Measurements from ENCODE around the gene CACNA1S.

CACNA1S gene

GRCh38 chr1:201114245-201115131 lies 2.3 kb upstream of the CACNA1S start:
- Histone ChIP-seq H3K4me2 (ENCODE audit: low read length) (no peak overlapping the region), H3K27ac (ENCODE audit: low read depth, low read length) (no peak overlapping the region), H3K4me1 (ENCODE audit: control insufficient read depth, low read length) (no peaks in the 10 kb centered on the region), H3K4me3 (ENCODE audit: low read length) (no peak overlapping the region), H3K79me2 (ENCODE audit: control insufficient read depth, low read length) (no peaks in the 10 kb centered on the region), H3K9me2 (replicated peaks; ENCODE audit: control insufficient read depth, low read length) (no peaks in the 10 kb centered on the region), H3K27me3 (ENCODE audit: control insufficient read depth, low read length) (peaks cover 15% of the 10 kb centered on the region; the same call in 1 of the 2 replicates), H4K20me1 (ENCODE audit: control insufficient read depth, insufficient read depth, low read depth, low read length) (no peaks in the 10 kb centered on the region), H3K36me3 (ENCODE audit: control insufficient read depth, low read length) (no peaks in the 10 kb centered on the region), H3K9me3 (ENCODE audit: control insufficient read depth, insufficient read depth, low read length) (no peaks in the 10 kb centered on the region), H3F3A (ENCODE audit: control insufficient read depth, insufficient read depth) (no peaks in the 10 kb centered on the region)
- TF ChIP-seq EZH2phosphoT487 (IDR thresholded peaks at IDR 0.05; ENCODE audit: borderline replicate concordance, low read length) = no peak
- TF ChIP-seq, protein P1, sequence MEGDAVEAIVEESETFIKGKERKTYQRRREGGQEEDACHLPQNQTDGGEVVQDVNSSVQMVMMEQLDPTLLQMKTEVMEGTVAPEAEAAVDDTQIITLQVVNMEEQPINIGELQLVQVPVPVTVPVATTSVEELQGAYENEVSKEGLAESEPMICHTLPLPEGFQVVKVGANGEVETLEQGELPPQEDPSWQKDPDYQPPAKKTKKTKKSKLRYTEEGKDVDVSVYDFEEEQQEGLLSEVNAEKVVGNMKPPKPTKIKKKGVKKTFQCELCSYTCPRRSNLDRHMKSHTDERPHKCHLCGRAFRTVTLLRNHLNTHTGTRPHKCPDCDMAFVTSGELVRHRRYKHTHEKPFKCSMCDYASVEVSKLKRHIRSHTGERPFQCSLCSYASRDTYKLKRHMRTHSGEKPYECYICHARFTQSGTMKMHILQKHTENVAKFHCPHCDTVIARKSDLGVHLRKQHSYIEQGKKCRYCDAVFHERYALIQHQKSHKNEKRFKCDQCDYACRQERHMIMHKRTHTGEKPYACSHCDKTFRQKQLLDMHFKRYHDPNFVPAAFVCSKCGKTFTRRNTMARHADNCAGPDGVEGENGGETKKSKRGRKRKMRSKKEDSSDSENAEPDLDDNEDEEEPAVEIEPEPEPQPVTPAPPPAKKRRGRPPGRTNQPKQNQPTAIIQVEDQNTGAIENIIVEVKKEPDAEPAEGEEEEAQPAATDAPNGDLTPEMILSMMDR (IDR thresholded peaks at IDR 0.05; ENCODE audit: low read depth, low read length, poor library complexity, severe bottlenecking) = peak; percentile 69

- Histone ChIP-seq H3K27me3 (ENCODE audit: control insufficient read depth, low read length) (peaks cover 8% of the 10 kb centered on the region; the same call in 1 of the 2 replicates), H3K27ac (ENCODE audit: low read depth, low read length) (no peak overlapping the region), H3K4me1 (ENCODE audit: control insufficient read depth, low read length) (no peaks in the 10 kb centered on the region), H3K9me2 (replicated peaks; ENCODE audit: control insufficient read depth, low read length) (no peaks in the 10 kb centered on the region), H3K36me3 (ENCODE audit: control insufficient read depth, low read length) (no peaks in the 10 kb centered on the region), H3K4me3 (ENCODE audit: low read length) (no peak overlapping the region), H3F3A (ENCODE audit: control insufficient read depth, insufficient read depth) (no peaks in the 10 kb centered on the region), H3K79me2 (ENCODE audit: control insufficient read depth, low read length) (no peaks in the 10 kb centered on the region), H3K9me3 (ENCODE audit: control insufficient read depth, insufficient read depth, low read length) (no peaks in the 10 kb centered on the region), H3K4me2 (ENCODE audit: low read length) (no peak overlapping the region), H4K20me1 (ENCODE audit: control insufficient read depth, insufficient read depth, low read depth, low read length) (no peaks in the 10 kb centered on the region)
- TF ChIP-seq, protein P1 (IDR thresholded peaks at IDR 0.05; ENCODE audit: low read depth, low read length, poor library complexity, severe bottlenecking) = no peak
Observed at GRCh38 chr1:201113451-201114244, 1.4 kb upstream of the CACNA1S start.

- H3K79me2 ChIP-seq (ENCODE audit: control insufficient read depth, low read length) = no peaks in the 10 kb centered on the region
- H3K9me3 ChIP-seq (ENCODE audit: control insufficient read depth, insufficient read depth, low read length) = no peaks in the 10 kb centered on the region
- H3K4me2 ChIP-seq (ENCODE audit: low read length) = no peak overlapping the region
- H3K27ac ChIP-seq (ENCODE audit: low read depth, low read length) = no peak overlapping the region
- no peak overlapping the region for H3K4me3 ChIP-seq (ENCODE audit: low read length)
- H3K36me3 ChIP-seq (ENCODE audit: control insufficient read depth, low read length) = no peaks in the 10 kb centered on the region
- no peaks in the 10 kb centered on the region for H3F3A ChIP-seq (ENCODE audit: control insufficient read depth, insufficient read depth)
- H3K9me2 ChIP-seq (replicated peaks; ENCODE audit: control insufficient read depth, low read length) = no peaks in the 10 kb centered on the region
- no peaks in the 10 kb centered on the region for H3K4me1 ChIP-seq (ENCODE audit: control insufficient read depth, low read length)
- H4K20me1 ChIP-seq (ENCODE audit: control insufficient read depth, insufficient read depth, low read depth, low read length) = no peaks in the 10 kb centered on the region
- TF ChIP-seq EZH2phosphoT487 (IDR thresholded peaks at IDR 0.05; ENCODE audit: borderline replicate concordance, low read length) = no peak
- H3K27me3 ChIP-seq (ENCODE audit: control insufficient read depth, low read length) = peaks cover 8% of the 10 kb centered on the region; the same call in 1 of the 2 replicates
Observed at GRCh38 chr1:201112926-201113325, 700 bp upstream of the CACNA1S start.
